ENCODE measurements around the gene TEX35. TPM values are rescaled to one million over a fixed set of nuclear protein-coding genes. Genes with fewer than 3 reads are reported as not detected.
"Not testable (repeated sequence)": the region's sequence is repeated elsewhere in the genome, so short reads cannot be mapped to it uniquely, and the experiment has no call there.

The TEX35 gene
- total RNA-seq, 1 donor from 2014 or later, result not detected

GRCh38 chr1:178551307-178551706, 38.4 kb downstream of the TEX35 start:
- no peaks in the 10 kb centered on the region for H3K27me3 ChIP-seq (ENCODE audit: insufficient read depth, low read length)
- H2AFZ ChIP-seq (ENCODE audit: low read depth, low read length), result no peak overlapping the region
- H3K27ac ChIP-seq (ENCODE audit: low read depth, low read length), result no peak overlapping the region
- H3K27me3 Mint-ChIP-seq (ENCODE audit: low read depth, unreplicated experiment), result no peaks in the 10 kb centered on the region
- H3K9me3 ChIP-seq (ENCODE audit: insufficient read depth, low read depth, low read length), result no peaks in the 10 kb centered on the region
- H3K27ac Mint-ChIP-seq (ENCODE audit: unreplicated experiment), result no peak overlapping the region
- no peaks in the 10 kb centered on the region for H3K79me2 ChIP-seq (ENCODE audit: insufficient read depth, low read length)
- no peaks in the 10 kb centered on the region for H3K4me1 ChIP-seq (ENCODE audit: insufficient read depth, low read length)
- H4K20me1 ChIP-seq (ENCODE audit: insufficient read depth, low read length), result no peaks in the 10 kb centered on the region
- peaks cover 20% of the 10 kb centered on the region for H3K36me3 Mint-ChIP-seq (ENCODE audit: low read depth, unreplicated experiment)
- no peak for DNase-seq (ENCODE audit: low read depth)
- H3K4me1 Mint-ChIP-seq (ENCODE audit: low read depth, unreplicated experiment), result no peaks in the 10 kb centered on the region
- peaks cover 14% of the 10 kb centered on the region for H3K9me3 Mint-ChIP-seq (ENCODE audit: unreplicated experiment)
- H3K9ac ChIP-seq (ENCODE audit: low read length), result no peak overlapping the region
- no peak overlapping the region for H3K4me2 ChIP-seq (ENCODE audit: low read length)
- H3K36me3 ChIP-seq (ENCODE audit: insufficient read depth, low read length), result no peaks in the 10 kb centered on the region
- no peak overlapping the region for H3K4me3 ChIP-seq (ENCODE audit: insufficient read depth, low read depth, low read length)
- no peak for FAIRE-seq
- H3K4me3 Mint-ChIP-seq (ENCODE audit: unreplicated experiment), result no peak overlapping the region
- no peak for TF ChIP-seq EZH2 (IDR thresholded peaks at IDR 0.05; ENCODE audit: insufficient read depth, low read length)
- no peak for TF ChIP-seq CTCF (IDR thresholded peaks at IDR 0.05; ENCODE audit: insufficient read depth, low read depth, low read length)

GRCh38 chr1:178551940-178552339, 39.0 kb downstream of the TEX35 start:
- no peaks in the 10 kb centered on the region for H4K20me1 ChIP-seq (ENCODE audit: insufficient read depth, low read length)
- H3K27ac Mint-ChIP-seq (ENCODE audit: unreplicated experiment), result no peak overlapping the region
- H3K36me3 ChIP-seq (ENCODE audit: insufficient read depth, low read length), result no peaks in the 10 kb centered on the region
- H3K79me2 ChIP-seq (ENCODE audit: insufficient read depth, low read length), result no peaks in the 10 kb centered on the region
- H3K4me2 ChIP-seq (ENCODE audit: low read length), result no peak overlapping the region
- peaks cover 19% of the 10 kb centered on the region for H3K36me3 Mint-ChIP-seq (ENCODE audit: low read depth, unreplicated experiment)
- H3K27ac ChIP-seq (ENCODE audit: low read depth, low read length), result no peak overlapping the region
- FAIRE-seq, result no peak
- no peak overlapping the region for H2AFZ ChIP-seq (ENCODE audit: low read depth, low read length)
- H3K9ac ChIP-seq (ENCODE audit: low read length), result no peak overlapping the region
- H3K9me3 ChIP-seq (ENCODE audit: insufficient read depth, low read depth, low read length), result no peaks in the 10 kb centered on the region
- no peaks in the 10 kb centered on the region for H3K27me3 ChIP-seq (ENCODE audit: insufficient read depth, low read length)
- peaks cover 14% of the 10 kb centered on the region for H3K9me3 Mint-ChIP-seq (ENCODE audit: unreplicated experiment)
- no peak overlapping the region for H3K4me3 Mint-ChIP-seq (ENCODE audit: unreplicated experiment)
- no peak for DNase-seq (ENCODE audit: low read depth)
- TF ChIP-seq EZH2 (IDR thresholded peaks at IDR 0.05; ENCODE audit: insufficient read depth, low read length) (no peak), CTCF (IDR thresholded peaks at IDR 0.05; ENCODE audit: insufficient read depth, low read depth, low read length) (no peak)
- no peaks in the 10 kb centered on the region for H3K4me1 ChIP-seq (ENCODE audit: insufficient read depth, low read length)
- no peaks in the 10 kb centered on the region for H3K27me3 Mint-ChIP-seq (ENCODE audit: low read depth, unreplicated experiment)
- H3K4me1 Mint-ChIP-seq (ENCODE audit: low read depth, unreplicated experiment), result no peaks in the 10 kb centered on the region
- H3K4me3 ChIP-seq (ENCODE audit: insufficient read depth, low read depth, low read length), result no peak overlapping the region

- Histone ChIP-seq H3K27ac (ENCODE audit: low read depth, low read length) (no peak overlapping the region), H3K4me1 (ENCODE audit: insufficient read depth, low read length) (no peaks in the 10 kb centered on the region), H3K36me3 (ENCODE audit: insufficient read depth, low read length) (no peaks in the 10 kb centered on the region), H3K79me2 (ENCODE audit: insufficient read depth, low read length) (no peaks in the 10 kb centered on the region), H4K20me1 (ENCODE audit: insufficient read depth, low read length) (no peaks in the 10 kb centered on the region), H3K9me3 (ENCODE audit: insufficient read depth, low read depth, low read length) (no peaks in the 10 kb centered on the region), H3K27me3 (ENCODE audit: insufficient read depth, low read length) (no peaks in the 10 kb centered on the region), H3K9ac (ENCODE audit: low read length) (no peak overlapping the region), H2AFZ (ENCODE audit: low read depth, low read length) (no peak overlapping the region), H3K4me3 (ENCODE audit: insufficient read depth, low read depth, low read length) (no peak overlapping the region), H3K4me2 (ENCODE audit: low read length) (no peak overlapping the region)
- H3K36me3 Mint-ChIP-seq (ENCODE audit: low read depth, unreplicated experiment), result peaks cover 12% of the 10 kb centered on the region
- no peak overlapping the region for H3K4me3 Mint-ChIP-seq (ENCODE audit: unreplicated experiment)
- no peak overlapping the region for H3K27ac Mint-ChIP-seq (ENCODE audit: unreplicated experiment)
- TF ChIP-seq CTCF (IDR thresholded peaks at IDR 0.05; ENCODE audit: insufficient read depth, low read depth, low read length), result no peak
- TF ChIP-seq EZH2 (IDR thresholded peaks at IDR 0.05; ENCODE audit: insufficient read depth, low read length), result no peak
- peaks cover 14% of the 10 kb centered on the region for H3K9me3 Mint-ChIP-seq (ENCODE audit: unreplicated experiment)
- no peaks in the 10 kb centered on the region for H3K27me3 Mint-ChIP-seq (ENCODE audit: low read depth, unreplicated experiment)
- no peaks in the 10 kb centered on the region for H3K4me1 Mint-ChIP-seq (ENCODE audit: low read depth, unreplicated experiment)
- DNase-seq (ENCODE audit: low read depth) (no peak), FAIRE-seq (no peak)
Measured at GRCh38 chr1:178552856-178553255, 39.9 kb downstream of the TEX35 start.

GRCh38 chr1:178554351-178554750, 41.4 kb downstream of the TEX35 start:
- not testable (repeated sequence) for H3K4me3 Mint-ChIP-seq (ENCODE audit: unreplicated experiment); H3K4me1 ChIP-seq (ENCODE audit: insufficient read depth, low read length); H3K27ac ChIP-seq (ENCODE audit: low read depth, low read length); H3K27ac Mint-ChIP-seq (ENCODE audit: unreplicated experiment); H3K36me3 ChIP-seq (ENCODE audit: insufficient read depth, low read length); FAIRE-seq; H3K27me3 Mint-ChIP-seq (ENCODE audit: low read depth, unreplicated experiment); H4K20me1 ChIP-seq (ENCODE audit: insufficient read depth, low read length); H3K9me3 ChIP-seq (ENCODE audit: insufficient read depth, low read depth, low read length); H3K4me3 ChIP-seq (ENCODE audit: insufficient read depth, low read depth, low read length); H2AFZ ChIP-seq (ENCODE audit: low read depth, low read length); DNase-seq (ENCODE audit: low read depth); H3K4me2 ChIP-seq (ENCODE audit: low read length); H3K4me1 Mint-ChIP-seq (ENCODE audit: low read depth, unreplicated experiment); H3K36me3 Mint-ChIP-seq (ENCODE audit: low read depth, unreplicated experiment); H3K9ac ChIP-seq (ENCODE audit: low read length); H3K79me2 ChIP-seq (ENCODE audit: insufficient read depth, low read length); H3K27me3 ChIP-seq (ENCODE audit: insufficient read depth, low read length)
- H3K9me3 Mint-ChIP-seq (ENCODE audit: unreplicated experiment), result peaks cover 14% of the 10 kb centered on the region
